HTERT RPE-1 (cell line): ENCODE data around the gene ZCCHC14.
"Not testable (repeated sequence)": the region's sequence is repeated elsewhere in the genome, so short reads cannot be mapped to it uniquely, and the experiment has no call there.

Source experiments
- in situ Hi-C: fragments of 300-500 bp; cut with MboI; formaldehyde crosslinking; loops from 4 replicates; pipeline ENCODE4 v1.14.3; 2020; ENCODE audit warnings: low sequenced_read_pairs

The ZCCHC14 gene

GRCh38 chr16:87412371-87412995 is 80.3 kb downstream of the ZCCHC14 start:
- in situ Hi-C loops: no loop called here

GRCh38 chr16:87411375-87412271 is 81.2 kb downstream of the ZCCHC14 start:
- in situ Hi-C loops: no loop called here

- in situ Hi-C loops: no loop called here
Observed at GRCh38 chr16:87410968-87411367, 81.9 kb downstream of the ZCCHC14 start.

- in situ Hi-C loops: no loop called here
Observed at GRCh38 chr16:87410530-87410929, 82.3 kb downstream of the ZCCHC14 start.

GRCh38 chr16:87409781-87410180 is 83.0 kb downstream of the ZCCHC14 start:
- in situ Hi-C loops: no loop called here

GRCh38 chr16:87409153-87409552 is 83.7 kb downstream of the ZCCHC14 start:
- in situ Hi-C loops: no loop called here

GRCh38 chr16:87407511-87408112 is 85.2 kb downstream of the ZCCHC14 start:
- in situ Hi-C loops: no loop called here

- in situ Hi-C loops: no loop called here
Observed at GRCh38 chr16:87406495-87407088, 86.2 kb downstream of the ZCCHC14 start.

- in situ Hi-C loops: no loop called here
Observed at GRCh38 chr16:87404764-87405625, 87.8 kb downstream of the ZCCHC14 start.

- in situ Hi-C loops: no loop called here
Observed at GRCh38 chr16:87395181-87395842, 97.5 kb downstream of the ZCCHC14 start.

- in situ Hi-C loops: no loop called here
Observed at GRCh38 chr16:87393680-87394055, 99.2 kb downstream of the ZCCHC14 start.

- in situ Hi-C loops: no loop called here
Observed at GRCh38 chr16:87392821-87393679, 99.8 kb downstream of the ZCCHC14 start.

GRCh38 chr16:87391950-87392820 is 100.6 kb downstream of the ZCCHC14 start, which contains the start of gene MAP1LC3B:
Gene MAP1LC3B (plus strand): TSS chr16:87392336. CDS start chr16:87392428, 92 bp downstream.
- in situ Hi-C loops: no loop called here

- in situ Hi-C loops: no loop called here
Observed at GRCh38 chr16:87391324-87391949, 101.4 kb downstream of the ZCCHC14 start.

- in situ Hi-C loops: no loop called here
Observed at GRCh38 chr16:87390641-87391323, 102.0 kb downstream of the ZCCHC14 start.

GRCh38 chr16:87389914-87390313 is 102.9 kb downstream of the ZCCHC14 start:
- in situ Hi-C loops: not testable (repeated sequence)

GRCh38 chr16:87389245-87389644 is 103.6 kb downstream of the ZCCHC14 start:
- in situ Hi-C loops: no loop called here
